Breast epithelium (tissue), 4 donors: ENCODE data around the gene MMD. TPM values are rescaled to one million over a fixed set of nuclear protein-coding genes. Genes with fewer than 3 reads are reported as not detected.

Experiments used
- DNase-seq, 2 donors: peaks; one replicate each; pipeline ENCODE4 v3.0.0-alpha.2; 2019; ENCODE audit warnings: low spot score in 2 of 2
- H3K27ac ChIP-seq, 2 donors: fragments of 200-600 bp; sonication (generic) in 1 of 2; one replicate each; pipeline ENCODE4 v1.5.1; 2016 to 2019; ENCODE audit warnings: mild to moderate bottlenecking in 1 of 2
- H3K27me3 ChIP-seq, 2 donors: fragments of 200-600 bp; sonication (generic) in 1 of 2; one replicate each; pipeline versions ENCODE4 v1.5.1 to v1.6.0; 2017 to 2019; ENCODE audit warnings: control low read depth in 1 of 2, mild to moderate bottlenecking in 1 of 2
- H3K36me3 ChIP-seq: fragments of 200-600 bp; one replicate; pipeline ENCODE4 v1.5.1; 2019
- H3K4me1 ChIP-seq, 2 donors: fragments of 200-600 bp; sonication (generic); one replicate each; pipeline ENCODE4 v1.5.1; 2016 to 2019; ENCODE audit warnings: control low read depth in 1 of 2
- H3K4me3 ChIP-seq, 3 donors: fragments of 200-600 bp; sonication (generic); 1 replicate in 2 of 3; 2 replicates in 1 of 3; pipeline ENCODE4 v1.5.1; 2016 to 2019; ENCODE audit warnings: mild to moderate bottlenecking in 3 of 3, moderate library complexity in 2 of 3
- H3K9me3 ChIP-seq, 2 donors: fragments of 200-600 bp; sonication (generic) in 1 of 2; one replicate each; pipeline ENCODE4 v1.5.1; 2016 to 2019; ENCODE audit warnings: control low read depth in 1 of 2
- POLR2A ChIP-seq: fragments of 450-650 bp; IDR thresholded peaks from one replicate; pipeline ENCODE4 v1.6.1; 2016; ENCODE audit warnings: antibody characterized with exemption, mild to moderate bottlenecking, moderate library complexity
- POLR2AphosphoS5 ChIP-seq, 3 donors: sonication (generic); formaldehyde crosslinking; IDR thresholded peaks; one replicate each; pipeline ENCODE4 v1.6.1; 2017; ENCODE audit warnings: antibody characterized with exemption in 3 of 3
- intact Hi-C: fragments of 100-400 bp; cut with DNase I; formaldehyde crosslinking; loops from one replicate; pipeline ENCODE4 v1.15.1; 2023; ENCODE audit warnings: low total_unique reads
- total RNA-seq, 3 donors: library from RNA; depleted of rRNA; stranded (reverse); fragments of >200 nt; gene quantifications; one replicate each; pipeline ENCODE4 v1.1.0, GENCODE V29; 2016
- TF ChIP-seq, protein P1 (sequence below), 3 donors: fragments of 450-650 bp; IDR thresholded peaks; one replicate each; pipeline ENCODE4 v1.5.1; 2016 to 2017; ENCODE audit warnings: antibody characterized with exemption in 3 of 3, mild to moderate bottlenecking in 3 of 3, moderate library complexity in 3 of 3

MMD gene
- total RNA-seq, 3 donors from 2014 or later = 28.0 to 140 (median 34.1) TPM

DNA sequence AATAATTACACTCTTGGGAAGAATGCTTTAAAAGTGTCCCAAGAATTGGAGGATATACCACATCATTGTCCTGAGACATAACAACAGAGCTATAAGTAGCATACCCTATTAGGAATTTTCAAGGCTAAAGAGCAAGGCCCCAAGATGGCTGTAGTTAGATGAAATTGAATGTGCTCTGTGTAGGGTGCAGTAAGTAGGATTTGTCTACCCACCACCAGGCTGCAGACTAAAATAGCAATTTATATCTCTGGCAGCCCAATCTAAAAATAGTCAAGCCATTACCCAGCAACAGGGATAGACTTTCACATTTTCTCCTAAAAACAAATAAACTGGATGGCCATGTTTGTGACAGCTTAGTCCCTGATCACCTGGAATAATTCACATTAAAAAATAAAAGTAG is 5.6 kb downstream of the MMD start:
- Histone ChIP-seq H3K4me3 (no peak overlapping the region), H3K27me3 (no peaks in the 10 kb centered on the region), H3K27ac (no peak overlapping the region), H3K9me3 (no peaks in the 10 kb centered on the region), H3K4me1 (no peaks in the 10 kb centered on the region), H3K36me3 (no peaks in the 10 kb centered on the region)
- intact Hi-C loops = no loop called here
- TF ChIP-seq POLR2A (no peak), POLR2AphosphoS5 (IDR thresholded peaks at IDR 0.05) (no peak)
- TF ChIP-seq, protein P1, sequence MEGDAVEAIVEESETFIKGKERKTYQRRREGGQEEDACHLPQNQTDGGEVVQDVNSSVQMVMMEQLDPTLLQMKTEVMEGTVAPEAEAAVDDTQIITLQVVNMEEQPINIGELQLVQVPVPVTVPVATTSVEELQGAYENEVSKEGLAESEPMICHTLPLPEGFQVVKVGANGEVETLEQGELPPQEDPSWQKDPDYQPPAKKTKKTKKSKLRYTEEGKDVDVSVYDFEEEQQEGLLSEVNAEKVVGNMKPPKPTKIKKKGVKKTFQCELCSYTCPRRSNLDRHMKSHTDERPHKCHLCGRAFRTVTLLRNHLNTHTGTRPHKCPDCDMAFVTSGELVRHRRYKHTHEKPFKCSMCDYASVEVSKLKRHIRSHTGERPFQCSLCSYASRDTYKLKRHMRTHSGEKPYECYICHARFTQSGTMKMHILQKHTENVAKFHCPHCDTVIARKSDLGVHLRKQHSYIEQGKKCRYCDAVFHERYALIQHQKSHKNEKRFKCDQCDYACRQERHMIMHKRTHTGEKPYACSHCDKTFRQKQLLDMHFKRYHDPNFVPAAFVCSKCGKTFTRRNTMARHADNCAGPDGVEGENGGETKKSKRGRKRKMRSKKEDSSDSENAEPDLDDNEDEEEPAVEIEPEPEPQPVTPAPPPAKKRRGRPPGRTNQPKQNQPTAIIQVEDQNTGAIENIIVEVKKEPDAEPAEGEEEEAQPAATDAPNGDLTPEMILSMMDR (IDR thresholded peaks at IDR 0.05) = no peak
- DNase-seq = no peak

DNA sequence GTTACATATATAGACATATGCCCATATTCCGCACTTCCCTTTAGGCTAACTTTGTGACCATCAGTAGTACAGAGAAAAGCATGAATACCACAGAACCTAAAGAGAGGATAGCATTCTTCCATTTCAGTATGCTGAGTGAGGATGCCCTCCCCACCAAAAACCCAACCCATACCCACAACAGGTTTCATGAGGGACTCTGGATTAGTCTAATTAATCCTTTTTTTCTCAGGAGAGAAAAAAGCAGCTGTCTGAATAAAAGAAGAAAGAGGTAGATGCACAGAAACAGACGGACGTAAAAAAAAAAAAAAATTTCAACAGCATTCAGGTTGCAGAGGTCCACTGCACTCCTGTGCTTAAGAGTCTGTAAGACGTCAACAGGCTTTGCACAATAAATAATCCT is 6.7 kb downstream of the MMD start:
- intact Hi-C loops = no loop called here
- DNase-seq = no peak
- Histone ChIP-seq H3K36me3 (no peaks in the 10 kb centered on the region), H3K27ac (no peak overlapping the region), H3K27me3 (no peaks in the 10 kb centered on the region), H3K9me3 (no peaks in the 10 kb centered on the region), H3K4me3 (no peak overlapping the region), H3K4me1 (no peaks in the 10 kb centered on the region)
- TF ChIP-seq, protein P1 (IDR thresholded peaks at IDR 0.05) = no peak
- TF ChIP-seq POLR2A (no peak), POLR2AphosphoS5 (IDR thresholded peaks at IDR 0.05) (no peak)

DNA sequence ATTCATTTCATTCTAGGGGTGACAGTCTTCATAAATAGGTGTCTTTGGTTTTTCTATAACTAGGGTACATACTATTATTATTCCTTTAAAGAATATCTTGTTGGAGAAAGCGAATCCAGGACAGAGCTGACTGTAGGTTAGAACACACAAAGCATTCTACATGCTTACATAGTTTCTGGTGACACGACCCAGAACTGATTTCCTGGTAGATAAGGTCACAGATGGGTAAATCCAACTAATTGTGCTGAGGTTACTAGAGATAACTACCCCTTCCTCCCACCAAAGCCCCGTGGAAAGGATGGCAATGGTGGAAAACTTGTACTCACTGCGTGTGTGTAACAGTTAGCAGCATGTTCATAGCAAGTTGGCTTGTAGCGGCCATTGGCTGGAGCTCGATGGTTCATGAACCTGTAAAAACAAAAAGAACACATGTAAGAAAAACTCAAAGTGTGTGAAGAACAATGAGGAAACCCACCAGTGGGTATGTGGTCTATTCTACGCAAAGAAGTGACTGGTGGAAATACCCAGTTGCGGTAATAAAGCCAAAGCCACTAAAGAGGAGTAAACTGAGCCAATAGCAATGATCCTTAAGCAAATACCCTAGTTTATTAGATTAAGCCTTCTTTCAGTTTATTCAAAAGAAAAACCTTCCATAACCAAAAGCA is 7.7 kb downstream of the MMD start:
- peaks cover 4% of the 10 kb centered on the region for H3K36me3 ChIP-seq
- H3K27ac ChIP-seq = no peak overlapping the region
- H3K27me3 ChIP-seq = no peaks in the 10 kb centered on the region
- TF ChIP-seq, protein P1 (IDR thresholded peaks at IDR 0.05) = no peak
- no peak for TF ChIP-seq POLR2A
- no peak for TF ChIP-seq POLR2AphosphoS5 (IDR thresholded peaks at IDR 0.05)
- no peaks in the 10 kb centered on the region for H3K9me3 ChIP-seq
- H3K4me1 ChIP-seq = no peaks in the 10 kb centered on the region
- H3K4me3 ChIP-seq = no peak overlapping the region
- DNase-seq = no peak
- intact Hi-C loops = no loop called here

DNA sequence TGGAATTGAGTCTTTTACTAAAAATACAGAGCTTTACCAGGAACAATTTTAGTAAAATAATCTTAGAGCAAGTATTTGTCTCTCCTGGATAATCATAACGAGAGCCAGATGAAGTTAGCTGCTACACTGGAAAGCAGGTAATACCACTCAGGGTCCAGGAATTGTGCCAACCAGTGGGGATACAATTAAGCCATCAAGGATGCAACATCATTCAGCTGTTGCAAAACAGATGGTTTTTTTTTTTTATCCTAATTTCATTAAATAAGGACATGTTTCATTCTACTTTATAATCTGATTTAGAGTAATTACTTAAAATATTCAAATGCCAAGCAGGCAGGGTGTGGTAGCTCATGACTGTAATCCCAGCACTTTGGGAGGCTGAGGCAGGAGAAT is 10.2 kb downstream of the MMD start:
- H3K36me3 ChIP-seq = peaks cover 4% of the 10 kb centered on the region

More for the DNA sequence above, 10.2 kb downstream of the MMD start:
- Histone ChIP-seq H3K9me3 (no peaks in the 10 kb centered on the region), H3K4me3 (no peak overlapping the region), H3K4me1 (no peaks in the 10 kb centered on the region), H3K27me3 (no peaks in the 10 kb centered on the region), H3K27ac (no peak overlapping the region)
- intact Hi-C loops = no loop called here
- TF ChIP-seq POLR2AphosphoS5 (IDR thresholded peaks at IDR 0.05) = no peak
- TF ChIP-seq, protein P1 (IDR thresholded peaks at IDR 0.05) = no peak
- TF ChIP-seq POLR2A = no peak
- DNase-seq = no peak
